CD14-positive monocyte (primary cell): ENCODE results near the gene ADH1C. TPM values are rescaled to one million over a fixed set of nuclear protein-coding genes. Genes with fewer than 3 reads are reported as not detected.

ENCODE experiments used
- DNase-seq, 3 donors: peaks; one replicate each; pipeline ENCODE4 v3.0.0-alpha.2; 2011 to 2022
- H2AFZ ChIP-seq: 2 replicates; pipeline ENCODE4 v1.6.0; 2012; ENCODE audit warnings: mild to moderate bottlenecking, low read depth, low read length, inconsistent platforms; ENCODE audit not compliant: insufficient read depth, poor library complexity, severe bottlenecking
- H3K27ac ChIP-seq, 2 donors: 1 replicate in 1 of 2; 2 replicates in 1 of 2; pipeline ENCODE4 v1.5.1; 2012 to 2013; ENCODE audit warnings: low read length in 2 of 2, control low read depth in 1 of 2, inconsistent platforms in 1 of 2, low read depth in 1 of 2, mild to moderate bottlenecking in 1 of 2
- H3K27me3 ChIP-seq, 2 donors: one replicate each; pipeline versions ENCODE4 v1.6.0 to v1.6.1; 2011 to 2013; ENCODE audit warnings: low read length in 2 of 2; ENCODE audit not compliant: control insufficient read depth in 2 of 2, insufficient read depth in 2 of 2
- H3K36me3 ChIP-seq, 2 donors: replicated peaks in 1 of 2; 1 replicate in 1 of 2; 2 replicates in 1 of 2; pipeline versions ENCODE4 v1.5.1 to v1.6.1; 2012 to 2013; ENCODE audit warnings: low read length in 2 of 2, control low read depth in 1 of 2, inconsistent platforms in 1 of 2, mild to moderate bottlenecking in 1 of 2; ENCODE audit not compliant: insufficient read depth in 2 of 2, control insufficient read depth in 1 of 2
- H3K4me1 ChIP-seq, 2 donors: 1 replicate in 1 of 2; 2 replicates in 1 of 2; pipeline versions ENCODE4 v1.5.1 to v1.6.1; 2012 to 2013; ENCODE audit warnings: low read length in 2 of 2, control low read depth in 1 of 2, inconsistent platforms in 1 of 2, mild to moderate bottlenecking in 1 of 2, moderate library complexity in 1 of 2; ENCODE audit not compliant: insufficient read depth in 2 of 2, control insufficient read depth in 1 of 2
- H3K4me2 ChIP-seq: replicated peaks from 2 replicates; pipeline ENCODE3; 2012; ENCODE audit warnings: low read length, moderate library complexity, mild to moderate bottlenecking; ENCODE audit not compliant: poor library complexity, severe bottlenecking; ENCODE audit errors: extremely low read depth
- H3K4me3 ChIP-seq, 3 experiments: fragments of 200-600 bp in 1 of 3; sonication (generic) in 1 of 3; replicated peaks in 1 of 3; 1 replicate in 2 of 3; 2 replicates in 1 of 3; pipeline ENCODE4 v1.5.1; 2011 to 2013; ENCODE audit warnings: low read length in 3 of 3, mild to moderate bottlenecking in 3 of 3, control low read depth in 2 of 3, low read depth in 2 of 3, inconsistent platforms in 1 of 3, moderate library complexity in 1 of 3
- H3K79me2 ChIP-seq: 2 replicates; pipeline ENCODE4 v1.6.0; 2012; ENCODE audit warnings: mild to moderate bottlenecking, control low read depth, inconsistent platforms, low read length, moderate library complexity; ENCODE audit not compliant: insufficient read depth
- H3K9ac ChIP-seq: 2 replicates; pipeline ENCODE4 v1.6.0; 2017; ENCODE audit warnings: low read length, mild to moderate bottlenecking; ENCODE audit not compliant: insufficient read depth, poor library complexity, severe bottlenecking
- H3K9me3 ChIP-seq, 2 donors: replicated peaks in 1 of 2; 1 replicate in 1 of 2; 2 replicates in 1 of 2; pipeline versions ENCODE4 v1.5.1 to v1.6.1; 2012 to 2013; ENCODE audit warnings: low read length in 2 of 2, control low read depth in 1 of 2; ENCODE audit not compliant: control insufficient read depth in 1 of 2, insufficient read depth in 1 of 2
- H4K20me1 ChIP-seq: 2 replicates; pipeline ENCODE4 v1.6.0; 2012; ENCODE audit warnings: mild to moderate bottlenecking, low read length, control low read depth, moderate library complexity; ENCODE audit not compliant: insufficient read depth
- H3K27ac Mint-ChIP-seq, 7 donors: one replicate each; pipeline ENCODE4 v1.8.0; 2020; ENCODE audit warnings: mild to moderate bottlenecking in 7 of 7, mixed read lengths in 7 of 7, moderate library complexity in 6 of 7, inconsistent platforms in 2 of 7
- H3K27me3 Mint-ChIP-seq, 3 donors: one replicate each; pipeline ENCODE4 v1.8.0; 2021 to 2022; ENCODE audit warnings: low read depth in 3 of 3, mild to moderate bottlenecking in 3 of 3, mixed read lengths in 3 of 3, moderate library complexity in 3 of 3, inconsistent platforms in 1 of 3
- H3K36me3 Mint-ChIP-seq, 2 donors: one replicate each; pipeline ENCODE4 v1.8.0; 2020; ENCODE audit warnings: mixed read lengths in 2 of 2, inconsistent platforms in 1 of 2, mild to moderate bottlenecking in 1 of 2
- H3K4me1 Mint-ChIP-seq: one replicate; pipeline ENCODE4 v1.8.0; 2020; ENCODE audit warnings: mild to moderate bottlenecking, mixed read lengths
- H3K4me3 Mint-ChIP-seq, 2 donors: one replicate each; pipeline ENCODE4 v1.8.0; 2020; ENCODE audit warnings: mild to moderate bottlenecking in 2 of 2, mixed read lengths in 2 of 2, moderate library complexity in 1 of 2
- H3K9me3 Mint-ChIP-seq, 7 donors: one replicate each; pipeline ENCODE4 v1.8.0; 2020 to 2022; ENCODE audit warnings: mixed read lengths in 7 of 7, mild to moderate bottlenecking in 6 of 7, moderate library complexity in 6 of 7, inconsistent platforms in 2 of 7
- CTCF ChIP-seq: fragments of 200-600 bp; IDR thresholded peaks from one replicate; pipeline ENCODE4 v1.8.0; 2022; ENCODE audit warnings: antibody characterized with exemption, mild to moderate bottlenecking
- WGBS: methylation state at CpG from one replicate; pipeline ENCODE4 v1.1.5; 2013; ENCODE audit warnings: missing lambda C conversion rate; ENCODE audit not compliant: insufficient coverage; 5-methylcytosine and 5-hydroxymethylcytosine counted together
- intact Hi-C, 2 donors: fragments of 100-400 bp; cut with micrococcal nuclease; formaldehyde crosslinking; loops; one replicate each; pipeline versions ENCODE4 v1.15.0 to v1.15.1; 2023
- polyA plus RNA-seq, 3 donors: library from polyadenylated mRNA; depleted of rRNA in 1 of 3; unstranded in 2 of 3; stranded (reverse) in 1 of 3; fragments of 300-500 nt in 2 of 3; fragments of >200 nt in 1 of 3; fragmentation: Illumina TruSeq in 2 of 3; gene quantifications; 1 replicate in 2 of 3; 2 replicates in 1 of 3; pipeline ENCODE4 v1.2.3, GENCODE V29; 2012 to 2021

ADH1C gene
- polyA plus RNA-seq, 3 donors, result not detected

GRCh38 chr4:99290848-99291786 is 61.4 kb downstream of the ADH1C start, which contains the start of gene ADH1A:
ADH1A (minus strand) TSS chr4:99290985; CDS start chr4:99290914, 71 bp downstream.
- WGBS, result no CpG with 5 or more reads among the region's 3 CpGs

More at GRCh38 chr4:99290848-99291786, 61.4 kb downstream of the ADH1C start, which contains the start of gene ADH1A:
- Mint-ChIP-seq H3K9me3 (peaks cover 4 to 20% (median 11%) of the 10 kb centered on the region in 7 donors), H3K27me3 (no peaks in the 10 kb centered on the region), H3K27ac (no peak within 1 kb of the TSS), H3K4me3 (no peak within 1 kb of the TSS), H3K4me1 (no peaks in the 10 kb centered on the region), H3K36me3 (no peaks in the 10 kb centered on the region)
- TF ChIP-seq CTCF, result no peak
- Histone ChIP-seq H3K4me1 (no peaks in the 10 kb centered on the region), H3K27ac (no peak within 1 kb of the TSS), H3K9me3 (peaks cover 12 to 13% of the 10 kb centered on the region in 2 donors), H3K4me3 (no peak within 1 kb of the TSS), H2AFZ (no peak within 1 kb of the TSS), H3K9ac (no peak within 1 kb of the TSS), H4K20me1 (no peaks in the 10 kb centered on the region), H3K27me3 (no peaks in the 10 kb centered on the region), H3K79me2 (no peaks in the 10 kb centered on the region), H3K4me2 (no peak within 1 kb of the TSS), H3K36me3 (no peaks in the 10 kb centered on the region)
- DNase-seq, result no peak
- intact Hi-C loops, result no loop called here

Other genes with a start within 250 kb of the ADH1C start
- not detected for gene ADH4, start 208.4 kb downstream of the ADH1C start, polyA plus RNA-seq
- not detected for gene ADH6, start 133.5 kb downstream of the ADH1C start, polyA plus RNA-seq
- gene ADH1A, start 61.8 kb downstream of the ADH1C start, polyA plus RNA-seq, result not detected
- gene ADH1B, start 31.3 kb downstream of the ADH1C start, polyA plus RNA-seq, result not detected
- gene ADH7, start 82.6 kb upstream of the ADH1C start, polyA plus RNA-seq, result not detected
- gene C4orf17, start 158.3 kb upstream of the ADH1C start, polyA plus RNA-seq, result not detected
- gene TRMT10A, start 211.3 kb upstream of the ADH1C start, polyA plus RNA-seq, result 1 to 10 TPM; 1.6 to 3.9 (median 3.4) TPM
- not detected for gene MTTP, start 222.1 kb upstream of the ADH1C start, polyA plus RNA-seq